CD4-positive, CD25-positive, alpha-beta regulatory T cell (primary cell): ENCODE data around the gene MSMO1. TPM values are rescaled to one million over a fixed set of nuclear protein-coding genes. Genes with fewer than 3 reads are reported as not detected.

Experiments
- ATAC-seq, 2 donors: fragments of 150-1000 bp; cut with Tn5 transposase; one replicate each; pipeline ENCODE4 v1.10.0; 2021; ENCODE audit warnings: low read depth in 2 of 2, moderate number of reproducible peaks in 2 of 2, moderate library complexity in 1 of 2
- DNase-seq, 3 donors: peaks; one replicate each; pipeline versions ENCODE4 v3.0.0 to v3.0.0-alpha.2; 2012 to 2022; ENCODE audit warnings: mixed read lengths in 1 of 3
- H3K27ac ChIP-seq: one replicate; pipeline ENCODE4 v1.7.0; 2013; ENCODE audit warnings: mild to moderate bottlenecking, low read length; ENCODE audit not compliant: insufficient read depth, poor library complexity, severe bottlenecking
- H3K27me3 ChIP-seq: one replicate; pipeline ENCODE4 v1.7.0; 2013; ENCODE audit warnings: low read length; ENCODE audit not compliant: control insufficient read depth, insufficient read depth
- H3K36me3 ChIP-seq: one replicate; pipeline ENCODE4 v1.7.0; 2013; ENCODE audit warnings: mild to moderate bottlenecking, low read length, moderate library complexity; ENCODE audit not compliant: control insufficient read depth, insufficient read depth
- H3K4me1 ChIP-seq: 2 replicates; pipeline ENCODE4 v1.7.0; 2013; ENCODE audit warnings: mild to moderate bottlenecking, low read length; ENCODE audit not compliant: insufficient read depth, control insufficient read depth, poor library complexity, severe bottlenecking
- H3K4me3 ChIP-seq: one replicate; pipeline ENCODE4 v1.7.0; 2013; ENCODE audit warnings: low read depth, mild to moderate bottlenecking, low read length, moderate library complexity
- H3K9me3 ChIP-seq, 2 experiments: 1 replicate in 1 of 2; 2 replicates in 1 of 2; pipeline ENCODE4 v1.7.0; 2013; ENCODE audit warnings: low read length in 2 of 2, mild to moderate bottlenecking in 1 of 2, moderate library complexity in 1 of 2; ENCODE audit not compliant: control insufficient read depth in 2 of 2
- H3K27ac Mint-ChIP-seq, 3 donors: one replicate each; pipeline ENCODE4 v1.8.0; 2020 to 2022; ENCODE audit warnings: mild to moderate bottlenecking in 3 of 3, mixed read lengths in 3 of 3, moderate library complexity in 2 of 3
- H3K27me3 Mint-ChIP-seq: one replicate; pipeline ENCODE4 v1.8.0; 2022; ENCODE audit warnings: mild to moderate bottlenecking, mixed read lengths
- H3K36me3 Mint-ChIP-seq: one replicate; pipeline ENCODE4 v1.8.0; 2020; ENCODE audit warnings: mixed read lengths
- H3K4me1 Mint-ChIP-seq, 4 donors: one replicate each; pipeline ENCODE4 v1.8.0; 2020 to 2022; ENCODE audit warnings: mixed read lengths in 4 of 4, mild to moderate bottlenecking in 1 of 4
- H3K4me3 Mint-ChIP-seq, 4 donors: one replicate each; pipeline ENCODE4 v1.8.0; 2020 to 2022; ENCODE audit warnings: mild to moderate bottlenecking in 4 of 4, mixed read lengths in 4 of 4, moderate library complexity in 3 of 4
- H3K9me3 Mint-ChIP-seq, 7 donors: one replicate each; pipeline ENCODE4 v1.8.0; 2020 to 2022; ENCODE audit warnings: mixed read lengths in 7 of 7, mild to moderate bottlenecking in 3 of 7, moderate library complexity in 2 of 7
- polyA plus RNA-seq, 4 donors: library from polyadenylated mRNA; unstranded; fragments of 300-500 nt; fragmentation: Illumina TruSeq; gene quantifications; one replicate each; pipeline ENCODE4 v1.2.3, GENCODE V29; 2021
- total RNA-seq: library from RNA; stranded (reverse); gene quantifications from one replicate; pipeline ENCODE4 v1.2.3, GENCODE V29; 2022

MSMO1 gene
- total and polyA plus RNA-seq, 5 donors from 2014 or later: 14.9 to 37.5 (median 25.4) TPM

- Histone ChIP-seq H3K27ac (no peak within 1 kb of the TSS), H3K4me1 (peaks cover 9% of the 10 kb centered on the region), H3K9me3 (no peaks in the 10 kb centered on the region), H3K4me3 (peak within 1 kb of the TSS; percentile 33), H3K27me3 (peaks cover 60% of the 10 kb centered on the region), H3K36me3 (no peaks in the 10 kb centered on the region)
- DNase-seq: peak; percentile 33 to 71 (median 47)
- ATAC-seq: peak; percentile 95
- Mint-ChIP-seq H3K36me3 (no peaks in the 10 kb centered on the region), H3K4me1 (peaks cover 0 to 20% (median 7%) of the 10 kb centered on the region in 4 donors), H3K27ac (no peak within 1 kb of the TSS), H3K27me3 (peaks cover 81% of the 10 kb centered on the region), H3K4me3 (peak within 1 kb of the TSS; percentile 7 to 87 (median 68)), H3K9me3 (peaks cover 0 to 6% (median 0%) of the 10 kb centered on the region in 7 donors)
Measured at GRCh38 chr4:165378745-165379677, 51.5 kb downstream of the MSMO1 start, which contains the start of gene CPE. TSS of gene CPE (plus strand) at chr4:165379008. CDS start at chr4:165379222, 214 bp downstream.

GRCh38 chr4:165379678-165380064, 52.2 kb downstream of the MSMO1 start:
- Mint-ChIP-seq H3K4me3 (peak overlapping the region in 3 of 4 donors; percentile 21 to 57 (median 50)), H3K9me3 (peaks cover 0 to 2% (median 0%) of the 10 kb centered on the region in 7 donors), H3K4me1 (peaks cover 0 to 20% (median 7%) of the 10 kb centered on the region in 4 donors), H3K27me3 (peaks cover 80% of the 10 kb centered on the region), H3K27ac (no peak overlapping the region), H3K36me3 (no peaks in the 10 kb centered on the region)
- ATAC-seq (no peak), DNase-seq (no peak)
- H3K27ac ChIP-seq: no peak overlapping the region
- peaks cover 62% of the 10 kb centered on the region for H3K27me3 ChIP-seq
- no peak overlapping the region for H3K4me3 ChIP-seq
- peaks cover 9% of the 10 kb centered on the region for H3K4me1 ChIP-seq
- H3K36me3 ChIP-seq: no peaks in the 10 kb centered on the region
- H3K9me3 ChIP-seq: no peaks in the 10 kb centered on the region

GRCh38 chr4:165380805-165381204, 53.3 kb downstream of the MSMO1 start:
- H3K27ac Mint-ChIP-seq: no peak overlapping the region
- no peak overlapping the region for H3K4me3 Mint-ChIP-seq
- Histone ChIP-seq H3K4me3 (no peak overlapping the region), H3K27ac (no peak overlapping the region), H3K27me3 (peaks cover 56% of the 10 kb centered on the region), H3K4me1 (peaks cover 9% of the 10 kb centered on the region), H3K36me3 (no peaks in the 10 kb centered on the region), H3K9me3 (no peaks in the 10 kb centered on the region)
- H3K36me3 Mint-ChIP-seq: no peaks in the 10 kb centered on the region
- DNase-seq (no peak), ATAC-seq (no peak)
- peaks cover 0 to 2% (median 0%) of the 10 kb centered on the region in 7 donors for H3K9me3 Mint-ChIP-seq
- peaks cover 0 to 15% (median 5%) of the 10 kb centered on the region in 4 donors for H3K4me1 Mint-ChIP-seq
- peaks cover 75% of the 10 kb centered on the region for H3K27me3 Mint-ChIP-seq

- H3K27me3 Mint-ChIP-seq: peaks cover 71% of the 10 kb centered on the region
- H3K36me3 Mint-ChIP-seq: no peaks in the 10 kb centered on the region
- peaks cover 0 to 2% (median 0%) of the 10 kb centered on the region in 7 donors for H3K9me3 Mint-ChIP-seq
- ATAC-seq (no peak), DNase-seq (no peak)
- no peak overlapping the region for H3K27ac Mint-ChIP-seq
- peaks cover 0 to 15% (median 3%) of the 10 kb centered on the region in 4 donors for H3K4me1 Mint-ChIP-seq
- H3K4me3 ChIP-seq: no peak overlapping the region
- H3K27ac ChIP-seq: no peak overlapping the region
- H3K4me1 ChIP-seq: peaks cover 9% of the 10 kb centered on the region
- no peaks in the 10 kb centered on the region for H3K9me3 ChIP-seq
- no peak overlapping the region for H3K4me3 Mint-ChIP-seq
- H3K27me3 ChIP-seq: peaks cover 47% of the 10 kb centered on the region
- no peaks in the 10 kb centered on the region for H3K36me3 ChIP-seq
Measured at GRCh38 chr4:165381821-165382373, 54.4 kb downstream of the MSMO1 start.

GRCh38 chr4:165382640-165383039, 55.2 kb downstream of the MSMO1 start:
- Mint-ChIP-seq H3K4me3 (no peak overlapping the region), H3K27me3 (peaks cover 65% of the 10 kb centered on the region)

GRCh38 chr4:165383591-165384073, 56.2 kb downstream of the MSMO1 start:
- Mint-ChIP-seq H3K9me3 (peaks cover 0 to 2% (median 0%) of the 10 kb centered on the region in 7 donors), H3K27me3 (peaks cover 61% of the 10 kb centered on the region), H3K4me1 (peaks cover 0 to 10% (median 3%) of the 10 kb centered on the region in 4 donors), H3K4me3 (no peak overlapping the region), H3K27ac (no peak overlapping the region), H3K36me3 (no peaks in the 10 kb centered on the region)
- DNase-seq: no peak
- H3K27ac ChIP-seq: no peak overlapping the region
- peaks cover 7% of the 10 kb centered on the region for H3K4me1 ChIP-seq
- no peaks in the 10 kb centered on the region for H3K9me3 ChIP-seq
- peaks cover 31% of the 10 kb centered on the region for H3K27me3 ChIP-seq
- H3K4me3 ChIP-seq: no peak overlapping the region
- no peak for ATAC-seq
- no peaks in the 10 kb centered on the region for H3K36me3 ChIP-seq

More at GRCh38 chr4:165382640-165383039, 55.2 kb downstream of the MSMO1 start:
- Histone ChIP-seq H3K27me3 (peaks cover 40% of the 10 kb centered on the region), H3K9me3 (no peaks in the 10 kb centered on the region), H3K36me3 (no peaks in the 10 kb centered on the region), H3K27ac (no peak overlapping the region), H3K4me3 (no peak overlapping the region), H3K4me1 (peaks cover 9% of the 10 kb centered on the region)
- no peaks in the 10 kb centered on the region for H3K36me3 Mint-ChIP-seq
- ATAC-seq: no peak
- H3K27ac Mint-ChIP-seq: no peak overlapping the region
- DNase-seq: no peak
- H3K9me3 Mint-ChIP-seq: peaks cover 0 to 2% (median 0%) of the 10 kb centered on the region in 7 donors
- H3K4me1 Mint-ChIP-seq: peaks cover 0 to 15% (median 3%) of the 10 kb centered on the region in 4 donors

- DNase-seq: no peak
- no peak overlapping the region for H3K27ac ChIP-seq
- H3K27me3 Mint-ChIP-seq: peaks cover 56% of the 10 kb centered on the region
Measured at GRCh38 chr4:165384186-165384585, 56.7 kb downstream of the MSMO1 start.

More at GRCh38 chr4:165384186-165384585, 56.7 kb downstream of the MSMO1 start:
- H3K9me3 ChIP-seq: no peaks in the 10 kb centered on the region
- Mint-ChIP-seq H3K4me3 (no peak overlapping the region), H3K27ac (no peak overlapping the region), H3K9me3 (peaks cover 0 to 2% (median 0%) of the 10 kb centered on the region in 7 donors), H3K4me1 (peaks cover 0 to 6% (median 1%) of the 10 kb centered on the region in 4 donors), H3K36me3 (no peaks in the 10 kb centered on the region)
- ATAC-seq: no peak
- peaks cover 2% of the 10 kb centered on the region for H3K4me1 ChIP-seq
- no peaks in the 10 kb centered on the region for H3K36me3 ChIP-seq
- no peak overlapping the region for H3K4me3 ChIP-seq
- peaks cover 31% of the 10 kb centered on the region for H3K27me3 ChIP-seq
